Stomach (tissue), 4 donors: Measurements from ENCODE around the gene PTPRU.

Experiments
- EP300 ChIP-seq: sonication (generic); formaldehyde crosslinking; IDR thresholded peaks from one replicate; pipeline ENCODE4 v1.6.1; 2017; ENCODE audit warnings: antibody characterized with exemption
- POLR2A ChIP-seq, 4 donors: fragments of 450-650 bp; IDR thresholded peaks; one replicate each; pipeline ENCODE4 v1.6.1; 2016; ENCODE audit warnings: antibody characterized with exemption in 4 of 4, control low read depth in 2 of 4, mild to moderate bottlenecking in 1 of 4, moderate library complexity in 1 of 4
- POLR2AphosphoS5 ChIP-seq, 3 donors: sonication (generic); formaldehyde crosslinking; IDR thresholded peaks; one replicate each; pipeline ENCODE4 v1.6.1; 2016; ENCODE audit warnings: antibody characterized with exemption in 3 of 3
- TF ChIP-seq, protein P1 (sequence below), 7 experiments: fragments of 450-650 bp in 4 of 7; fragments of 200-600 bp in 3 of 7; sonication (generic) in 3 of 7; IDR thresholded peaks; one replicate each; pipeline ENCODE4 v1.5.1; 2016 to 2019; ENCODE audit warnings: antibody characterized with exemption in 7 of 7, control low read depth in 2 of 7, mild to moderate bottlenecking in 1 of 7

DNA sequence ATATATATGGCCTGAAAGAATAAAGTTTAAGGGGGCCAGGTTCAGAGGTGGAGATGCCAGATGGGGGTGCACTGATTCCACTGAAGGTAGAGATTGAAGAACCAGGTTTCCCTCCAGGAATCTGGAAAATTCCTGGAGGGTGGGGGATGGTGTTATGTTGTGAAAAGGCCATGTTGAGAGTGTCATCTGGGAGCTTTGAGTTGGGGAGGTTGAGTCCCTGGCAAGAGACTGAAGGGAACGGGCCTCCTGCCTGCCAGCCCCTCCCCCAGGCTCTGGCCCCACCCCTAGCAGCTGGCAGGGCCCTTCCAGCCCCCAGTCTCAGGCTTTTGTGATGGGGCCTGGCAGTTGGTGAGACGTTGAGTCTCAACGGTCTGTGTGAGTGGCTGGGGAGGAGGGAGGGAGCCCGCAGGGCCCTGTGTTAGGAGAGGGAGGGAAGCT lies 4.1 kb downstream of the PTPRU start:
- TF ChIP-seq POLR2A (IDR thresholded peaks at IDR 0.05) (no peak), EP300 (no peak), POLR2AphosphoS5 (IDR thresholded peaks at IDR 0.05) (no peak)
- TF ChIP-seq, protein P1, sequence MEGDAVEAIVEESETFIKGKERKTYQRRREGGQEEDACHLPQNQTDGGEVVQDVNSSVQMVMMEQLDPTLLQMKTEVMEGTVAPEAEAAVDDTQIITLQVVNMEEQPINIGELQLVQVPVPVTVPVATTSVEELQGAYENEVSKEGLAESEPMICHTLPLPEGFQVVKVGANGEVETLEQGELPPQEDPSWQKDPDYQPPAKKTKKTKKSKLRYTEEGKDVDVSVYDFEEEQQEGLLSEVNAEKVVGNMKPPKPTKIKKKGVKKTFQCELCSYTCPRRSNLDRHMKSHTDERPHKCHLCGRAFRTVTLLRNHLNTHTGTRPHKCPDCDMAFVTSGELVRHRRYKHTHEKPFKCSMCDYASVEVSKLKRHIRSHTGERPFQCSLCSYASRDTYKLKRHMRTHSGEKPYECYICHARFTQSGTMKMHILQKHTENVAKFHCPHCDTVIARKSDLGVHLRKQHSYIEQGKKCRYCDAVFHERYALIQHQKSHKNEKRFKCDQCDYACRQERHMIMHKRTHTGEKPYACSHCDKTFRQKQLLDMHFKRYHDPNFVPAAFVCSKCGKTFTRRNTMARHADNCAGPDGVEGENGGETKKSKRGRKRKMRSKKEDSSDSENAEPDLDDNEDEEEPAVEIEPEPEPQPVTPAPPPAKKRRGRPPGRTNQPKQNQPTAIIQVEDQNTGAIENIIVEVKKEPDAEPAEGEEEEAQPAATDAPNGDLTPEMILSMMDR (IDR thresholded peaks at IDR 0.05): no peak
